ENCODE measurements around the gene JAZF1. TPM values are rescaled to one million over a fixed set of nuclear protein-coding genes. Genes with fewer than 3 reads are reported as not detected.

The JAZF1 gene
- total RNA-seq, 1 experiment from 2014 or later = 0.95 TPM

DNA sequence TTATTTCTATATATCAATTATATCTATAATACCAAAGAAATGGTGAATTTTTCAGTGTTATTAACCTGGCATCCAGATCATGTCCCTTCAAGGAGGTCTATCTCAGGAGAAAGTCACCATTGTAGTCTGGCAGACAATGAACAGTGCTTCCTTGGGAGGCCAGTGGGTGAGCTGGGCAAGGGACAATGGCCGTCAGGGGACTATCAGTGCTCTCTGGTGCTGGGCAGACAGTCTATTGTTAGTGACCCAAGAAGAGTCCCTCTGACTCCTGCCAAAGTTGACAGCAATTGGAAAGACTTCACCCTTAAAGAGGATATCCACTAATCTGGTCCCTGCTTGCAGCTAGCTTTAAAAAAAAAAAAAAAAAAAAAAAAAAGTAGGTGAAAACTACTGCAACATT is 7.1 kb downstream of the JAZF1 start:
- TF ChIP-seq, protein P1, sequence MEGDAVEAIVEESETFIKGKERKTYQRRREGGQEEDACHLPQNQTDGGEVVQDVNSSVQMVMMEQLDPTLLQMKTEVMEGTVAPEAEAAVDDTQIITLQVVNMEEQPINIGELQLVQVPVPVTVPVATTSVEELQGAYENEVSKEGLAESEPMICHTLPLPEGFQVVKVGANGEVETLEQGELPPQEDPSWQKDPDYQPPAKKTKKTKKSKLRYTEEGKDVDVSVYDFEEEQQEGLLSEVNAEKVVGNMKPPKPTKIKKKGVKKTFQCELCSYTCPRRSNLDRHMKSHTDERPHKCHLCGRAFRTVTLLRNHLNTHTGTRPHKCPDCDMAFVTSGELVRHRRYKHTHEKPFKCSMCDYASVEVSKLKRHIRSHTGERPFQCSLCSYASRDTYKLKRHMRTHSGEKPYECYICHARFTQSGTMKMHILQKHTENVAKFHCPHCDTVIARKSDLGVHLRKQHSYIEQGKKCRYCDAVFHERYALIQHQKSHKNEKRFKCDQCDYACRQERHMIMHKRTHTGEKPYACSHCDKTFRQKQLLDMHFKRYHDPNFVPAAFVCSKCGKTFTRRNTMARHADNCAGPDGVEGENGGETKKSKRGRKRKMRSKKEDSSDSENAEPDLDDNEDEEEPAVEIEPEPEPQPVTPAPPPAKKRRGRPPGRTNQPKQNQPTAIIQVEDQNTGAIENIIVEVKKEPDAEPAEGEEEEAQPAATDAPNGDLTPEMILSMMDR (IDR thresholded peaks at IDR 0.05; ENCODE audit: insufficient read depth in 1 of 2, low read depth in 1 of 2, low read length in 1 of 2, severe bottlenecking in 1 of 2, unreplicated experiment in 1 of 2) = no peak
- no peak overlapping the region for H3K27ac Mint-ChIP-seq (ENCODE audit: unreplicated experiment)
- BruUV-seq (replicated peaks) = no TSS peak
- no peaks in the 10 kb centered on the region for H3K36me3 Mint-ChIP-seq (ENCODE audit: insufficient read depth, unreplicated experiment)
- no peak for DNase-seq
- intact Hi-C loops (cut with micrococcal nuclease; ENCODE audit: unreplicated experiment) = no loop called here
- no peaks in the 10 kb centered on the region for H3K4me1 Mint-ChIP-seq (ENCODE audit: low read depth, unreplicated experiment)
- H3K36me3 ChIP-seq (ENCODE audit: control insufficient read depth, insufficient read depth, low read length) = no peaks in the 10 kb centered on the region
- H3K4me3 Mint-ChIP-seq (ENCODE audit: unreplicated experiment) = no peak overlapping the region
- CTCF ChIA-PET = no interaction called here
- H3K27me3 ChIP-seq (replicated peaks; ENCODE audit: control insufficient read depth, insufficient read depth, low read length) = no peaks in the 10 kb centered on the region; the same call in 1 of the 2 replicates
- no peaks in the 10 kb centered on the region for H3K9me3 Mint-ChIP-seq (ENCODE audit: unreplicated experiment)
- H3K4me3 ChIP-seq (ENCODE audit: low read depth, low read length) = no peak overlapping the region
- H3K27me3 Mint-ChIP-seq (ENCODE audit: insufficient read depth, unreplicated experiment) = peaks cover 10% of the 10 kb centered on the region
- POLR2A ChIA-PET = interaction anchor here (0.6 kb wide), 1 partner anchor 1979 kb away, joined by 7 read pairs; no protein-coding TSS in a partner anchor
- peaks cover 8% of the 10 kb centered on the region; the same call in 1 of the 2 replicates for H3K4me1 ChIP-seq
- H3K9me3 ChIP-seq = no peaks in the 10 kb centered on the region

DNA sequence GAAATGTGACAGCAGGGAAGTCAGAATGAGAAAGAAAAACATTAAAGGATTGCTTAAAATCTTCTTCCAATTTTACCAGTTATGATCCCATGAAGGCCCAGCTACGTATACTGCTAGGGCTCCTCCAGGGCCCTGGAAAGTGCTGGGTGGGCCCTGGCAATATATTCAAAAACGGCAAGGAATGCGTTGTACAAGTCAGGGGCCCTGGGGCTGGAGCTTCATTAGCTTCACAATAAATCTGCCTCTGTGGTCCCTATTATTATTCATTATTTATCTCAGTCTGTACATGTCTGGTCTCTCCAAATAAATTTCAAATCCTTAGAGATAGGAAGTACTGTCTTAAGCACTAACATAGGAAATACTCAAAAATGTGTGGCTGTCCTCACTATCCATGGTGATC is 7.6 kb downstream of the JAZF1 start:
- H3K4me1 Mint-ChIP-seq (ENCODE audit: low read depth, unreplicated experiment) = no peaks in the 10 kb centered on the region
- BruUV-seq (replicated peaks) = no TSS peak
- CTCF ChIA-PET = no interaction called here

DNA sequence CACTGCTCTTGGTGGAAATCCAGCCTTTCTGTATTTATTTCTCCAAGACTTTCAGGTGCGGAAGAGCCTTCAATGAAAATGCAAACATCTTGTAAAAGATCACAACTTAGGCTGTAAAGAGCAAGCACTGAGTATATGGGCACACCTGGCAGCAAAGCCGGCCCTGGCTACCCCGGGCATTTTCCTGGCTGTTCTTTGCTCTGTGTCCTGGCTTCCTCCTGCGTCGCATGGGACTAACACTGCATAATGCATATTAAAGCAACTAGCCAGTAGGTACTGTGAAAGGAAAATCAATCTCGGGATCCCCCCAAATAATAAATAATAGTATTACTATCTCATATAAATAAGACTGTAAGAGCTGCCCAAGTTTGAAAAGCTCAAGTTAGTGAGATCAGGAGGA is 9.9 kb downstream of the JAZF1 start:
- no peak for DNase-seq
- Mint-ChIP-seq H3K27me3 (ENCODE audit: insufficient read depth, unreplicated experiment) (peaks cover under 1% of the 10 kb centered on the region), H3K4me1 (ENCODE audit: low read depth, unreplicated experiment) (no peaks in the 10 kb centered on the region), H3K36me3 (ENCODE audit: insufficient read depth, unreplicated experiment) (no peaks in the 10 kb centered on the region), H3K9me3 (ENCODE audit: unreplicated experiment) (no peaks in the 10 kb centered on the region), H3K4me3 (ENCODE audit: unreplicated experiment) (no peak overlapping the region), H3K27ac (ENCODE audit: unreplicated experiment) (no peak overlapping the region)
- BruUV-seq (replicated peaks) = no TSS peak
- Histone ChIP-seq H3K4me3 (ENCODE audit: low read depth, low read length) (no peak overlapping the region), H3K4me1 (peaks cover 8% of the 10 kb centered on the region; the same call in 1 of the 2 replicates), H3K36me3 (ENCODE audit: control insufficient read depth, insufficient read depth, low read length) (no peaks in the 10 kb centered on the region), H3K27me3 (replicated peaks; ENCODE audit: control insufficient read depth, insufficient read depth, low read length) (no peaks in the 10 kb centered on the region; the same call in 1 of the 2 replicates), H3K9me3 (no peaks in the 10 kb centered on the region)
- ChIA-PET POLR2A (no interaction called here), CTCF (no interaction called here)
- TF ChIP-seq, protein P1 (IDR thresholded peaks at IDR 0.05; ENCODE audit: insufficient read depth in 1 of 2, low read depth in 1 of 2, low read length in 1 of 2, severe bottlenecking in 1 of 2, unreplicated experiment in 1 of 2) = no peak
- intact Hi-C loops (cut with micrococcal nuclease; ENCODE audit: unreplicated experiment) = no loop called here

More for the DNA sequence above, 7.6 kb downstream of the JAZF1 start:
- intact Hi-C loops (cut with micrococcal nuclease; ENCODE audit: unreplicated experiment) = no loop called here
- TF ChIP-seq, protein P1 (IDR thresholded peaks at IDR 0.05; ENCODE audit: insufficient read depth in 1 of 2, low read depth in 1 of 2, low read length in 1 of 2, severe bottlenecking in 1 of 2, unreplicated experiment in 1 of 2) = no peak
- Mint-ChIP-seq H3K4me3 (ENCODE audit: unreplicated experiment) (no peak overlapping the region), H3K9me3 (ENCODE audit: unreplicated experiment) (no peaks in the 10 kb centered on the region), H3K36me3 (ENCODE audit: insufficient read depth, unreplicated experiment) (no peaks in the 10 kb centered on the region), H3K27ac (ENCODE audit: unreplicated experiment) (no peak overlapping the region), H3K27me3 (ENCODE audit: insufficient read depth, unreplicated experiment) (peaks cover 9% of the 10 kb centered on the region)
- H3K27me3 ChIP-seq (replicated peaks; ENCODE audit: control insufficient read depth, insufficient read depth, low read length) = no peaks in the 10 kb centered on the region; the same call in 1 of the 2 replicates
- POLR2A ChIA-PET = no interaction called here
- H3K4me1 ChIP-seq = peaks cover 8% of the 10 kb centered on the region; the same call in 1 of the 2 replicates
- no peaks in the 10 kb centered on the region for H3K9me3 ChIP-seq
- H3K36me3 ChIP-seq (ENCODE audit: control insufficient read depth, insufficient read depth, low read length) = no peaks in the 10 kb centered on the region
- no peak overlapping the region for H3K4me3 ChIP-seq (ENCODE audit: low read depth, low read length)
- no peak for DNase-seq
